ENCODE results near the gene HOXA2.

HOXA2 gene

DNA sequence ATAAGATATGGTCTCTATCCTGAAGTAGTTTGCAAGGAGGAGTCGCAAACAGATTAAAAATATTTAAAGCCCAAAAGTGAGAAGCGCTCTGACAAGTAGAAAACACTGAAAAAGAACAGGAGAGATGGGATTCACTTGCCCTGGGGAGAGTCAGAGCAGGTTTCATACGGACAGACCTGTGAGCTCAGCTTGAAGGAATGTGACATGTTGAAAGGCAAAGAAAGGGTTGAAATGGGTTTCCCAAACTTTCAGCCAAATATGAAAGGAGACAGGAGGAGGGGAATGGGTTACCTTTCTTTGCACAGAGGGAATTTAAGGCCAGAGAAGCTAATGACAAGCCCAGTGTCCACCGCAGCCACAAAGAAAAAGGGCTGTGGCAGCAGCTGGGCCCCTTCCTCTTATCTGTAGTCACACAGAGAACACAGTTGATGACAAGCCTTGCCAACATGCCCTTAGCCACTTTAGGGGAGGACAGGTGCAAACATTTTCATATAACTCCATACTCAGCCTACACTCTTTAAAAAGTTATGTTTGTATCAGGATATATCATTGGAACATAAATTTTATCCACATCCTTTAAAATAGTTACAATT is 21.5 kb downstream of the HOXA2 start:
- DNase-seq (ENCODE audit: low read depth in 1 of 2, low spot score in 1 of 2): no peak

DNA sequence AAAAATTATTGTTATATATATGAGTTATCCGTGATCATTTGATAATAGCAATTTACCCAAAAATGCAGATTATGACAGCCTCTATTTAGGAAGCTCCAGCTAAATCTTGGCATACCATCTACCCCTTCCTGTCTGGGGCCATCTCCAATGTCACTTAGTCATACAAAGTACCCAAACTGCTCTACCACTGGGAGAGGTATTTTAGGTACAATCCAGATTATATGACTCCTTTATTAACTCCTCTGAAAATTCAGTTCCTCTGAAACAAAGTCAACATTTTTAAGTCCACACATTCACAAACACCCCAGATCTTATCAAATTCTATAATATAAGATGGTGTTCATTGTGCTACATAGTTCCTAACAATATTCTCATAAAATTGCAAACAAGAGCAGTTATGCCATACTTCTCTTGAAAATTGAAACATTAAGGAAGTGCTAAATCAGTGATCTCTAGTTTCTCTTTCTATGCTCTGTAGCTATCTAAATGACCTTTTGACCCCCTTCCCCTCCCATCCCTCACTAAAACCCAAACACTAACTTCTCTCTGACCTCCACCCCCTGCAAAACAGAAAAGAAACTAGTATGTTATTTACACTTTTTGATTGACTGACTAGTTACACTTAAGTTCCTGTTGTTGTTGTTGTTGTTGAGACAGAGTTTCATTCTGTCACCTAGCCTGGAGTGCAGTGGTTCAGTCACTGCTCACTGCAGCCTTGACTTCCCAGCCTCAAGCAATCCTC is 23.1 kb downstream of the HOXA2 start:
- DNase-seq (ENCODE audit: low read depth in 1 of 2, low spot score in 1 of 2): no peak

DNA sequence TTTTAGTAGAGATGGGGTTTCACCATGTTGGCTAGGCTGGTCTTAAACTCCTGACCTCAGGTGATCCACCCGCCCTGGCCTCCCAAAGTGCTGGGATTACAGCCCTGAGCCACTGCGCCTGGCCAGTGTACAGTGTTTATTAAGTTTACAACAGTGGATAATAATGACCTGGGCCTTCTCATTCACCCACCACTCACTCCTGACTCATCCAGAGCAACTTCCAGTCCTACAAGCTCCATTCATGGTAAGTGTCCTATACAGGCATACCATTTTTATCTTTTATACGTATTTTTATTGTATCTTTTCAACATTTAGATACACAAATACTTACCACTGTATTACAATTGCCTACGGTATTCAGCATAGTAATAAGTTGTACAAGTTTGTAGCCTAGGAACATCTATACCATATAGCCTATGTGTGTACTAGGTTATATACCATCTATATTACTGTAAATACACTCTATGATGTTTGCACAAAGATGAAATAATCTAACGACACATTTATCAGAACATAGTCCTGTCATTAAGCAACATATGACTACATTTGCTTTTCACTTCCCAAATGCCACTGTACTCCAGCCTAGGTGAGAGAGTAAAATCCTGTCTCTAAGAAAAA is 23.8 kb downstream of the HOXA2 start:
- no peak for DNase-seq (ENCODE audit: low read depth in 1 of 2, low spot score in 1 of 2)

DNA sequence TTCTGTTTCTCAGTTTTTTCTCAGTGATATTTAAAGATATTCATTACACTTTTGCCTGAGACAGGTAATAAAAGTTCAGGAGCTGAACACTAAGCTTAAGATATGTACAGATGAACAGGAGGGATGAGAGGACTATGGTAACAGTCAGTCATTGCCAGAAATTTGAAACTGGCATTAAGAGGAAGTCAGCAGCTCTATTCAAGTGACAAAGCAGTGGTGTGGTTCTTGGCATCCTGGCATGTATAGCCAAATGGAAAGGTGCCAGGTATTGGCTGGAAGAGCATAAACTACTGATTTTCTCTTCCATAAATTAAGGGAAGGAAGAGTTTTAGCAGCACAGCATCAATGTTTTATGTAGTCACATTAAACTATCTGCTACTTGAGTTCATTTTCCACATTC is 29.4 kb downstream of the HOXA2 start:
- DNase-seq (ENCODE audit: low read depth in 1 of 2, low spot score in 1 of 2): no peak

DNA sequence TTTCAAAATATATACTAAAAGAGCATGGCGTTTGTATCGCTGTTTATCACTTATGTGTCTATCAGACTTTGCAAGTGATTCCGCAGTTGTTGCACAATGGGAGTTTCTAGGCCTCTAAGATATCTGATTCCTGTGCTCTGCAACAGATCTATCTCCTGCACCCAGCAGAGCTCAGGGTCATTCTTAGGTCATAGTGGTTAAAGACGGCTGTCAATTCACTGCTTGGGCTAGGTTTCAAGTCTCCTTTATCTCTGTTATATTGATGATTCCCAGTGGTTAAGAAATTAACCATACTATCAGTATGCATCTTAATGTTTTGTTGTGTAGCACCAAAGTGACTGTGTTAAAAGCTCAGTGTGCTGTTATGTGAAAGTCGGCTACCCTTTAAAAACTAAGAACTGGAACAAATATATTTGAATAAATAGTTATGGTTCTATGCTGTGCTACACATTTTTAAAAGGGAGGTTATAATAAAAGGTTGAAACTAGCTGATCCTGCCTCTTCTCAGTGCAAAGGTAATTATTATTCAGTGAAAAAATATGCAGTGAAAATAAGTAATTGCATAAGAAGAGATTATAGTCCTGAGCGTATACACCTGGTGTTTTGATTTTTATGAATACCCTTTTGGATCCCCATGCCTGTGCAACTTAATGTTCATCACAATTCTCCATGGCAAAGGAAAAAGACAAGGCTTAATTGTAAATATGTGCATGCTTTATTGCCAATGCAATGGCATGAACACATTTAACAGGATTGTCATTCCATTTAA is 30.7 kb downstream of the HOXA2 start:
- no peak for DNase-seq (ENCODE audit: low read depth in 1 of 2, low spot score in 1 of 2)

DNA sequence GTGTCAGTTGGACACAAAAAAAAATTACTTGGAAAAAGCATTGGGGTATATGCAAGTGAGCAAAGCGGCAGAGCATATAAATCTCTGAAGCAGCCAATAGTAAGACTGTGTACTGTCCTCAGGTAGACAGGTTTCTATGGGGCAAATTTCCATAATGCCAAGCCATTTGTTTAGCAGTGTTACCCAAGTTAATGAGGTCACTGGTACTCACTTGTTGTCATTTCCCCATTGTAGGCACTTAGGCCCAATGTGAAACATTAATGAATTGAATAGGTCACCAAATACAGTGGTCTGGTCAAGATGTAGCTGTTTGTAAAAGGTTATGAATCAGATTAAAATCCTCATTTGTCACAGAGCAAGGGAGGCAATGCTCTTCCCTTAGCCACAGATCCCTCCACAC is 34.2 kb downstream of the HOXA2 start:
- DNase-seq (ENCODE audit: low read depth in 1 of 2, low spot score in 1 of 2): no peak

GRCh38 chr7:27066148-27066547 is 36.3 kb downstream of the HOXA2 start:
- no peak for DNase-seq (ENCODE audit: low read depth in 1 of 2, low spot score in 1 of 2)

GRCh38 chr7:27065709-27066108 is 36.8 kb downstream of the HOXA2 start:
- no peak for DNase-seq (ENCODE audit: low read depth in 1 of 2, low spot score in 1 of 2)

DNA sequence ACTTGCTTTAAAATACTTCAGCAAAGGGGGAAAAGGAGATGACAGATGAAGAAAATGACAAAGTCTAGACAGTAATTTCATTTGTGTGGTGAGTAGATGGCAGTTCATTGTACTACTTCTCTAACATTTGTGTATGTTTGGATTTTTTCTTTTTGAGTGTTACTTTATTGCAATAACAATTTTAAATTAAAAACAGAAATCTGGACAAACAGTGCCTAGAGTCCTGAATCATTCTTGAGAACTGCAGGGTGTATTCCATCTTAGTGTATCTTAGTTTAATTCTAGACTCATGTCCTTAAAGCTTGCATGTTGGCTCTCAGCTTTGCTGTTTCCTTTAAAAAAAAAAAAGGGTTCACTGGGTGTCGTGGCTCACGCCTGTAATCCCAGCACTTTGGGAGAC is 37.8 kb downstream of the HOXA2 start:
- no peak for DNase-seq (ENCODE audit: low read depth in 1 of 2, low spot score in 1 of 2)

DNA sequence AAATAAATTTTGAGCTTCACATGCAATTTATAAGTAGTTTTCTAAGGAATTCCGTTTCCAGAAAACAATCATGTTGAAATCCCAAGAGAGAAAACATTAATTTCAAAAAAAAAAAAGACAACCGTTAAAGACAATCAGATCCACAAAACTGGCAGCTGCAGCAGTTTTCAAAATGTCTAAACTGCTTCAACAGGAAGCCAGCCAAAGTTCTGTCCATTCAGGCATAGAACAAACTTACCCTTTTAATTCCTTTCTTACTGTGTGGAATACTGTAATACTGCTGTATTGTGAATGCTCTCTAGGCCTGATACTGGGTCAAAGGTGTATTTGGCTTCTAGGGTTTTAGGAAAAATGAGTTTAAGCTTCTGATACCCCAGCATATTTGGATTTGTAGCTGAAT is 38.3 kb downstream of the HOXA2 start:
- DNase-seq (ENCODE audit: low read depth in 1 of 2, low spot score in 1 of 2): no peak

DNA sequence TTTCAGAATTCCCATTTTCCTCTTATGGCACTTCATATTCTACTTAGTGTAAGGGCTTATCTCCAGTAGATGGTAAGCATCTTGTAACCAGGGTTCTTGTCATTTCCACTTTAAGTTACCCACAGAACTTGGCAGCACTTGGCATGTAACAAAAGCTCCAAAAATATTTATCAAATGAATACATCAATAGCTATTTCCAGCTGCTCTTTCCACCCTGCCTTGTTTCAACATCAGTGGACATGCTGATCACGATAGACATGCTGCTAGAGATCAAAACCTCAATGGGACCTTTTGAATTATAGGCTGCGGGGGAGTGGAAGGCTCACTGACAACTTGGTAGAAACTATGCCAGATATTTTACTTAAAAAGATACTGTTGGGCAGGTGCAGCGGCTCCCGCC is 39.5 kb downstream of the HOXA2 start:
- no peak for DNase-seq (ENCODE audit: low read depth in 1 of 2, low spot score in 1 of 2)

- DNase-seq (ENCODE audit: low read depth in 1 of 2, low spot score in 1 of 2): no peak
Observed at GRCh38 chr7:27053153-27053552, 49.3 kb downstream of the HOXA2 start.

DNA sequence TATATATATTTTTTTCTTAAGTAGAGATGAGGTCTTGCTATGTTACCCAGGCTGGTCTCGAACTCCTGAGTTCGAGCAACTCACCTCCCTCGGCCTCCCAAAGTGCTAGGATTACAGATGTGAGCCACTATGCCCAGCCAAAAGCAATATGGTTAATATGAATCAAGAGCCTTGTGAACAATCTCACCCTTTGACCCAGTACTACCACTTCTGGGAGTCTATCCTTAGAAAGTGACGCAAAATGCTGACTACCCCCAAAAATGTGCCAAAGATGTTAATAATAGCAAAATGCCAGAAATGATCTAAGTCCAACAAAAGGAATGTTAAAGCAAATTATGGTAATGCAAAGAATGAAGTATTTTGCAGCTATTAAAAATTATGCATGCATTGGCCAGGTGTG is 51.0 kb downstream of the HOXA2 start:
- no peak for DNase-seq (ENCODE audit: low read depth in 1 of 2, low spot score in 1 of 2)

Measured in stimulated activated CD4-positive, alpha-beta T cell treated with anti-CD3 and anti-CD28 coated beads, Interleukin-15, amount 100 ng/mL, for 1 hour (primary cell).